GM18508 (cell line): Measurements from ENCODE around the gene TRIM47.
"Not testable (repeated sequence)": the region's sequence is repeated elsewhere in the genome, so short reads cannot be mapped to it uniquely, and the experiment has no call there.

Experiments used
- ATAC-seq: cut with Tn5 transposase; IDR thresholded peaks from one replicate; pipeline ENCODE4 v1.9.1; 2021; ENCODE audit warnings: moderate number of reproducible peaks; ENCODE audit not compliant: insufficient read depth, unreplicated experiment

Gene TRIM47

DNA sequence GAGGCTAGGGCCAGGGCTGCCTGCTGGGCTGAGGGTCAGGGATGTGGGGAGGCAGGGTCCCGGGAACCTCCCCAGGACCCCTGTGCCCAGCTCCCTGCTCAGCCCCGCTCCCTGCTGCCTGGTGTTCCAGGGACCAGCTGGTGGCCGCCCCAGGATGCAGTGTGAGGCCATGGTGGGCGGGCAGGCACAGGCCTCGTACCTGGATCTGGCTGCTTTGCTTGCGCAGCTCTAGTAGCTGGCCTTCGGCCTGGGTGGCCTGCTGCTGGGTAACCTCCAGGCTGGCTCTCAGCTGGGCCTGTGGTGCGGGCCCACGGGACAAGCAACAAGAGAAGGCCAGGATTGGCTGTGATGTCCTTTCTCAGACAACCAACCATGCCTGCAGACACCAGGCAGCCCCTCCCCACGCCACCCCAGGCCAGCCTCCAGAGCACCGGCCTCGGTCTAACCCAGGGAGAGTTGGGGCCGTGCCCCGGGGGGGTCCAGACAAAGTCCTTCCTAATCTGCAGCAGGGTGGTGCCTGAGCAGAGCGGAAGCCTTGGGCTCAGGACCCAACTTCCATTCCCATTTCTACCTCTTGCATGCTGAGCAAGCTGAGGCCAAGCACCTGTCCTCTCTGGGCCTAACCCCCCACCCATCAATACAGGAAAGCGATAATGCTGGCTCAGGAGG, 14.3 kb upstream of the TRIM47 start:
- no peak for ATAC-seq

DNA sequence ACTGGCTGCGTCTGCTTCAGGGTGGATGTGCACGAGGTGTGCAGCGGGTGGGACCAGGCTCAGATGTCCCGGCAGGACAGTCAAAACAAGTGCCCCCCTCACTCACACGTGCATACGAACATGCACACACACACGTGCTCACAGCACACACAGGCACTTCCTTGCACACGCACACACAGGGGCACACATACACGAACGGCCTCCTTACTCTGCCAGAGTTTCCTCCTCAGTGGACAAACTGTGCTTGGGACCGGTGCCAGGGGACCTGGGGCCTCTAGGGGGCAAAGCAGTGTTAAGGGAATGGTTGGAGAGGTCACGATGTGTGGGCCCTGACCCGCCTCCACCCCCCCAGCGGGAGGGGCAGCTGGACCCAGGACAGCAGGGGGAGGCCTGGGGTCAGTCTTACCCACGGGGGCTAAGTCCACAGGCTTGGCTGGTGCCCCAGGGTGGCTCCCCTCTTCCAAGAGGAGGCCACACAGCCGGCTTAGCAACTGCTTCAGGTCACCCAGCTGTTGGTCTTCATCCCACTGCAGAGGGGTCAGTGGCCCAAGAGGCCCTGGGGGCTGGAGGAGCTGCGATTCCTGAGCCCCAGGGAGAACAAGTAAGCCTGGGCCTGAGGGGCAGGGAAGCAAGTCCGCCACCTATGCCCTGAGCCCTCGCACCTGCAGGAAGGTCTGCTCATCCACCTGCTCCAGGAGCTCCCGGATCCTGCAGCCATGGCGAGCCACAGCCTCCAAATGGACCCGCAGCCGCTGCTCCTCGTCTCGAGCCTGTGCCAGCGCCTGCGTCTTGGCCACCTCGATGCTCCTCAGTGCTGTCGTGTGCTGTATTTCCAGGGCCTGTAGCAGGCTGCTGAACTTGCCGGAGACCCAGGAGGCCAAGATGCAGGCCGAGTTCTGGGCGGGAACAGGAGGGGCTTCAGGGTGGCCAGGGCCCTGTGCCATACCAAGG, 13.5 kb upstream of the TRIM47 start:
- no peak for ATAC-seq

DNA sequence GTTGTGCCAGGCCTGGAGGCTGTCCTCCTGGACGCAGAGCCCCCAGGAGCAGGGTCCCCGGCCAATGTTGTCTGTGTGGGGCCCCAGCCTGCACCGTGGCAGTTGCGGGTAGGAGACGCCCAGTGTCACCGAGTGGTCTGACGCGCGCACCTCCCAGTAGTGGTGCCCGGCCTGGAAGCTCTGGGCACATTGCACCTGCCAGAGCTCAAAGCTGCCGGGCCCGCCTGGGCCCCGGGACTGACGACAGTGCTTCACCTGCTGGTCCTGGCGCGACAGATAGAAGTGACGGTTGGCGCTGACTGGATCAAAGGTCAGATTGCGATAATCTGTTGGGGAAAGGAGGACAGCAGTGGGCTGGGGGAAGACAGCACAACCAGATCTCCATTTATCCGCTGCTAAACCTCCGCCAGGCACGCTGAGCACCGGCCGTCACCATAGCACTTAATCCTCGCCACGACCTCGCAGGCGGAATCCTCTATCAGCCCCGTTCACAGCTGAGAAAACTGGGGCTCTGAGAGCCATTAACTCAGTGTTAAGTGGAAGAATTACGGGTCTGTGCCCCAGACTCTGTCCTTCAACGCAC, 12.7 kb upstream of the TRIM47 start:
- no peak for ATAC-seq

DNA sequence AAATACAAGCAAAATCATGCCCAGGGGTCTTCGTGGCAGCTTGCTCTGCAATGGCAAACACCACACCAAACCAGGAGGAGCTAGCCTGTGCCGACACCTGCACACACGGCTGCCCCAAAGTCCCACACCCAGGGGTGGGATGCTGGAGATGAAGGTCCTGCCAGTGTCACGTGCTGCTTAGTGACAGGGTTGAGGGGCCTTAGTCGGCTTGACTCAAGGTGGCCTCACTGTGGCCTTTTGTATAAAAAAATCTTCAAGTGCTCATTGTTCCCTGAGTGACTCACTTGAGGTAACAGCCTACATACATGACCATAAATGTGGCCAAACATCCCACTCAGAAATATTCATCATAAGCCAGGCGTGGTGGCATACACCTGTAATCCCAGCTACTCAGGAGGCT, 11.1 kb upstream of the TRIM47 start:
- ATAC-seq, result no peak

DNA sequence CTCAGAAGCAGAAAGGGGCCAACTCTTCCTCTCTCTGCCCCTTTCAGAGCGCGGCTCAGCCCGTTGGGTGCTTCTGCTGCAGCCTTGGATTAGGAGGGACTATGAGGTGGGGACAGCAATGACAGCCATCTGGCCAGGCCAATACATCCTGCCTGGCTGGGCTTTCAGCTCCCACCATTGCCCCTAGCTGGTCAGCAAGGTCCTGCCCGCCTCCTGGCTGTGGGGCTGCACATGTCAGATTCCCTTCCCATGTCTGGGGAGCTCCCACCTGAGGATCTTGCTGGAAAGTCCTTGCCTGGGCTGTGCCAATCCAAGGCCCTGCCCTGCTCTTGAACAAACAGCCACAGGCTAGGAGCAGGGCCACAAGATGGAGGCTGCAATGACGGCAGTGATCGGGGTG, 10.1 kb upstream of the TRIM47 start:
- ATAC-seq, result no peak

DNA sequence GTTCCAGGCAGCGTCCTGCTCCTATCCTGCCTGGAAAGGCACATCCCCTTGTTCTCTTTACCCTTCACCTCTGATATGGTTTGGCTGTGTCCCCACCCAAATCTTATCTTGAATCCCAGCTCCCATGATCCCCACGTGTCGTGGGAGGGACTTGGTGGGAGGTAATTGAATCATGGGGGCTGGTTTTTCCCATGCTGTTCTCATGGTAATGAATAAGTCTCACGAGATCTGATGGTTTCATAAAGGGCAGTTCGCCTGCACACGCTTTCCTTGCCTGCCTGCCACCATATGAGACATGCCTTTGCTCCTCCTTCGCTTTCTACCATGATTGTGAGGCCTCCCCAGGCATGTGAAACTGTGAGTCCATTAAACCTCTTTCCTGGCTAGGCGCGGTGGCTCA, 7.5 kb upstream of the TRIM47 start:
- not testable (repeated sequence) for ATAC-seq

DNA sequence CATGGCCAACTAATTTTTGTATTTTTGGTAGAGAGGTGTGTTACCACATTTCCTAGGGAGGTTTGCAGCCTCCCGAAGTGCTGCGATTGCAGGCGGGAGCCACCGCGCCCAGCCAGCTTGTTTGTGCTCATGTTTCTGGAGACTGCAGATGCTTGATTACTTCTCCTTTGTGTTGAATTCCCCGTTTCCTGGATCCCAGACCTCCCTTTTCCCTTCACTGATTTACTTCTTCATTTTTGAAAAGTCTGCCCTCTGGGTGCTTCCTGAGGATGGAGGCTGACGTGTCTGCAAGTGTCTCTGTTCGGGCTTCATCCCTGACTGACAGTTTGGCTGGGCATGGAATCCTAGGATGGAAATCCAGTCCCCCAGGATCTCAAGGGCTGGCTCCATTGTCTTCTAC, 7.0 kb upstream of the TRIM47 start:
- ATAC-seq, result no peak

DNA sequence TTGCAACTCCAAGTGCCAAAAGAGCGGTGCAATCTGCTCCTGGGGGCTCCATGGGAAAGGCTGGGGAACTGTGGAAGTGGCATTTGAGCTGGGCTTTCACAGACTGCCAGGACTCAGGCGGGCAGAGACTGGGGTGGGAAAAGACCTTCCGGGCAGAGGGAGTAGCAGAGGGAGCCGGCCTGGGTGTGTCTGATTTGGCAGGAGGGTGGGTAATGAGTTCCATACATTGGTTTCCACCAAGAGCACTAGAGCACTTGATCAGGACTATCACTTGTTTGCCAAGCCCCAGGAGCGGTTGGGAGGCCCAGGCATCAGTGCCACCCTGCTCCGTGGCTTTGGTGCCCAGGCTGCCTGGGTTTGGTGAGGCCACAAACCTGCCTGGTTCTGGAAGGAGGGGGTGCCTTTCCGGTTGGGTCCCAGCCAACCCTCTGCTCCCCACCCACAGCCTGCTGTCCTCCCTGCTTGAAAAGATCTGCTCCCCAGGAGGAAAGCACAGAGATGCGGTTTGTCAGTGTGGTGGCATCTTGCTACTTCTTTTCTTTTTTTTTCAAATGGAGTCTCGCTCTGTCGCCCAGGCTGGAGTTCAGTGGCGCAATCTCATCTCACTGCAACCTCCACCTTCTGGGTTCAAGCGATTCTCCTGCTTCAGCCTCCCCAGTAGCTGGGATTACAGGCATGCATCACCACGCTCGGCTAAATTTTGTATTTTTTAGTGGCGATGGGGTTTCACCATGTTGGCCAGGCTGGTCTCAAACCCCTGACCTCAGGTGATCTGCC, 3.5 kb upstream of the TRIM47 start:
- ATAC-seq, result no peak

DNA sequence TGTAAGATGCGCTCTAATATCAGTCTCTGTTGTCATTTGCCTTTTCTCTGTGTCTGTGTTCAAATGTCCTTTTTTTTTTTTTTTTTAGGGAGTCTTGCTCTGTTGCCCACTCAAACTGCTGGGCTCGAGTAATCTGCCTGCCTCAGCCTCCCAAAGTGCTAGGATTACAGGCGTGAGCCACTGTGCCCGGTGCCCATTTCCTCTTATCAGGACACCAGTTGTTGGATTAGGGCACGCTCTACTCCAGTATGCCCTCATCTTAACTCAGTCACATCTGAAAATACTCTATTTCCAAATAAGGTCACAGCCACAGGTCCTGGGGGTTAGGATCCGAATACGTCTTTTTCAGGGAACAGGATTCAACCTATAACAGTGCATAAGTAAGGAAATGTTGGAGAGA, 1.9 kb upstream of the TRIM47 start:
- no peak for ATAC-seq

DNA sequence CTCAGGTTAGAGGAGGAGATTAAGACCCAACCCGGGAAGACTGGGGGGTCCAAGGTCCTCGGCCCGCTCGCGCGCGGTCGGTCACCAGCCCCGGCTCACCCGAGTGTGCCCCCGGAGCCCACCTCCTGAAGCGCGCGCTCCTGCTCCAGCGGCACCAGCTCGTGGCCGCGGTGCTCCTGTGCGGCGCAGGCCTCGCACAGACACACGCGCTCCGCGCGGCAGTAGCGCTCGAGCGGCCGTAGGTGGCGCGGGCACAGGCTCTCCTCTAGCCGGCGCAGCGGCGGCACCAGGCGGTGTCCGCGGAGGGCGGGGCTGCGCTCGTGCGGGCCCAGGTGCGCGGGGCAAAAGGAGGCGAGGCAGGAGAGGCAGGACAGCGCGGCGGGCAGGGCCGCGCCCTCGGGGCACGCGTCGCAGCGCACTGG, 618 bp downstream of the TRIM47 start:
- ATAC-seq, result no peak

DNA sequence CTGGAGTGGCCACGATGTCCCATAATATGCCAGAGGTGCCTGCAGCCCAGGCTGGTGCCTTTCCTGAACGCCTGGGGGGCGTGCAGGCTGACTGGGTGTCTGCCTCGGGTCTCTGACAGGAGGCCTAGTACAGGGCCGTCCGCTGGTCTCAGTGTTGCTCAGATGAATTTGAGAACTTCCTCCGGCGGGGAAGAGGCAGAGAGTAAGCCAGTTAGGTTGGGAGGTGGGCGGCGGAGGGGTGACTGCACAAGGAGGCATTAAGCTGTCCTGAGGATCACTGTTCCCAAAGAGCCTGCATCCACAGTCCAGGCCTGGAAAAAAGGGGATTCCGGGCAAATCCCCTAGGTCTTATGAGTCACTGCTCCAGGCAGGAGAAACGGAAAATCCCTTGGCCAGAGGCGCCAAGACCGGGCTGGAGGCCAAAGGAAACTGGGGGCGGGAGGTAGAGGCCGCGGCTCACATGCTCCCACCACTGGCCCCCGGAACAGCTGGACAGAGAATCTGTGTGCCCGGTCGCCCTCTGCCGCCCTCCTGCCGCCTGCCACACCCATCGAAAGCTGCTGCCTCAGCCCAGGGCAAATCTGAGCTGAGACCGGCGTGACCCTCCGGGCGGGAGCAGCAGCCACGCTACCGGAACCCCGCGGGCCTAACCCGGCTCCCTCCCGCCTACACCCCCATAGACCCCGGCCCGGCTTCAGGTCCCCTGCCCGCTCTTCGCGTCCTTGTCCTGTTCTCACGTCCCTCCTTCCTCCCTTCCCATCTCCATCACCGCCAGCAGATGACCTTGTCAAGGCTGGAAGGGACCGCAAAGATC, 1.2 kb downstream of the TRIM47 start:
- no peak for ATAC-seq

DNA sequence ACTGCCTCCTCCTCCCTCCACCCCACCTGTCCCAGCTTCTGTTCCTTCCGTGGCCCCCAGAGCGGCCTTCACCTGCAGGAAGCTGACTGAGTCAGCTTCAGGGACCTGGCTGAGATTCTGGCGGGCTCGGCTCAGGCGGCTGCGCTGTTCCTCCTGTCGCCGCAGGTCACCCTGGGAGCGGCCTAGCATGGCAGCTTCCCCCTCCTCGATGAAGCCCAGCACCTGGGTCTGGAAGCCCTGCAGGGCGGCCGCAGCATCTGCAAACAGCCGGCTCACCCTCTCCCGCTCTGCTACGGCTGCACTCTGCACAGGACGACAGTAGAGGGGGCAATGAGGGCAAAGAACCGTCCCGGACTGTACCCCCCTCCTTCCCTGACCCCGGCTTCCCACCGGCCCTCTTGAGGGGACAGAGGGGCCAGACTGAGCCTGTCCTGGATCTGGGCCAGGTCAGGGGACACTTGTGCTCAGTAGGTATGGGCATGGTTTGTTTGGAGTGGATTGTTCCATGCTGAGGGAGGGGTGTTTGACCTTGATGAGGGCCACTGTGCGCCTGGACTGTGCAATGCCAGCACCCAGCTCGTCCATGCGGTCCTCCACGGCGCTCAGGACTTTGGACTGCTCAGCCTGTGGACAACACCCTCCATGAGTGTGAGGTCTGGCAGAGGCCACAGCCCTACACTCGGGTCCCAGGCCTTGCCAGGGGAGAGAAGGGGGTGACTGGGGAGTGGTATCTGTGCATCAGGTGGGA, 2.0 kb downstream of the TRIM47 start:
- ATAC-seq, result no peak

DNA sequence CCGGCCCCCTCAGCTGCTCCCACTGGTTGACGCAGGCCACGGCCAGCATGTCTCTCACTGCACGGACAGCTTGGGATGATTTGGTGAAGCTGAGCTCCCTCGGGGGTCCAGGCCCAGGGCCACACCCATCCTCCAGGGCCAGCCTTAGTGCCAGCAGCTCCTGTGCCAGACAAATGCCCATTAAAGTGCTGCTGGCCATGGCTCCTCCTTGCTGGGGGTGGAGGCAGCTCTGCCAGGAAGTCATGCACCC, 2.5 kb downstream of the TRIM47 start:
- no peak for ATAC-seq

DNA sequence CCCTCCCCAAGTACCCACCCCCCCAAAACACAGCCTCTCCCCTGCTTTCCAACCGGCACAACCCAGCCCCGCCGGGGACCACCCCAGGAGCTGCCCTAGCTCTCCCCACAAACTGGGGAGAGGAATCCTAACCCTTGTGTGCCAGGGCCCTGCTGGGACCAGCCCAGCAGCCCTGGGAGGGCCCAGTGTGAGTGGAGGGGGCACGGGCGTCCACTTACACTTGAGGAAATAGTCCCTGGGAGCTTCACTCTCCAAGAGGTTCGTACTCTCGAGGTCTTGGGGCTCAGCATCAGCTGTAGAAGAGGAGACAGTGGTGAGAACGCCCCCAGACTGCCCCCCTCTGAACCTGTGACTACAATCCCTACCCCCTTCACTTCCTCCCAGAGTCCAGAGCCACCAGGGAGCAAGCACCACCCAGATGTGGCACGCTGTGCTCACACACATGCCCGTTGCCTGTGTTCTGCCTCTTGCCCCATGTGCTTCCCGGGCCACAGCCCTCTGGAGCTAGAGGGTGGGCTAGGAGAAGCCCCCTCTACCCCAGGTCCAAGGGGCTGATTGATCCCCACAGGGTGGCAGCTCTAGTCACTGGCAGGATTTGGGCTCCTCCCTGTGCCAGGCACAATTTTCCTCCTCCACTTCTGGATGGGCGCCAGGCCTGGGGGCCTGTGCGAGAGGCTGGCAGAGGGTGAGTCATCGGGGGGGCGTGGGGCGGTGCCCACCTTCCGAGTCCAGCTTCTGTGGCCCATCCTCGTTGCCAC, 3.0 kb downstream of the TRIM47 start:
- no peak for ATAC-seq

DNA sequence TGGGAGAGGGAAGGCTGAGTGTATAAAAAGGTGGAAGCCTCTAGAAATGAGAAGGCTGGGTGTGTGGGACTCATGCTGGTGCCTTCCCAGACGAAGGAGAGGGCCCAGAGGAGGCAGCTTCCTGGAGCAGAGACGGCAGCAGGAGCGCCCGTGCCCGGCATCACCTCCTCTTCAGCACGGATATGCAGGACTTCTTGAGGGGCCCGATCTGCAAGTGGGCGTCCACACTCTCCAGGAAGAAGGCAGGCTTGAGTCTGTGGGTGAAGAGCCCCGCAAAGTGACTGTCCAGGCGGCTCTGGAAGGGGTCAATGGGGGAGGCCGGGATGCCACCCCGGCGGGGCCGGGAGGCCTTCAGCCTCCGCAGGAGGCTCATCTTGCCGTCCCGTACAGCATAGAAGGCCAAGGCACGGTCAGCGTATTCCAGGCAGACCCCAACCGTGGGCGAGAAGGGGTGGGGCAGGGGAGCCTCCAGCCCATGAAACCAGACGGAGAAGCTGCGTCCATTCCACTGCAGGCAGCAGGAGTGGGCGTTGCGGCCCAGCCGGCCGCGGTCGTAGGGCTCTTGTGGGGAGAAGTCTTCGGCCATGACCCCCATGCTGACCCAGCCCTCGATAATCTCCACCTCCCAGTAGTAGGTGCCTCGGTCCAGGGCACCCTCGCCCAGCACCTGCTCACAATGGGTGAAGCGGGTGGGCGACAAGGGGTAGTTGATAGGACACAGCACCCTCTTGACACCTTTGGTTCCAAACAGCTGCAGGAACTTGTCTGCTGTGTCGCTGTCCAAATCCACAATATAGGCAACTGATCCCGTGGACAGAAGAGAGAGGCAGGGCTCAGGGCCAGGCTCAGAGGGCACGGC, 3.8 kb downstream of the TRIM47 start:
- no peak for ATAC-seq

DNA sequence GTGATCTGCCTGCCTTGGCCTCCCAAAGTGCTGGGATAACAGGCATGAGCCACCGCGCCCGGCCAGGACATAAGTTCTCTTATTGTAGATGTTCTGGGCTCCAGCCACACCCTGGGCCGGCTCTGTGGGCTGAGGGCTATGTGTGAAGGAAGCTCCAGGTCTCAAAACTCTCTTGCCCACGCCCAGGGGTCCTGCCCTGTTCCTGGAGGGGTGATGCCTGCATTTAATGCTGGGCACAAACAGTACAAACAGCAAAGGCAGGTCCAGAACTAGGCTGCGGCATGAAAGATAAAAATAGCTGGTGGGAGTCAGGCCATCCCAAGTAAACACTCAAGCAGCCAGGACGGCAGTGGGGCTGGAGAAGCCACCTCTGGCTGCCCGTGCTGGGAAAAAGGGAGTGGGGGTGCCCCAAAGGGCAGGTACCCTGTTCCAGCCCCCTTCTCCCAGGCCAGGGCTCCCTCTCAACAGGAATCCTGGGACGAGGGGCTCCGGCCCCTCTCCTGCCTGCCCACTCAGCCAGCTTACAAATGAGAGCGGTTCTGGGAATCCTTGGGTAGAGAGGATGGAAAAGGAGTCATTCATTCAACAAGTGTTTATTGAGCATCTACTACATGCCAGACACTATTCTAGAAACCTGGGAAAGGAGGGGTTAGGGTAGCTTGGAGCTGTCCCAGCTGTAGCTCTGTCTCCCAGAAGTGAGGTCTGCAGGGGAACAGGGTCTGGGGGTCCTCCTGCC, 4.6 kb downstream of the TRIM47 start:
- no peak for ATAC-seq
